HCT116 (cell line): ENCODE results near the gene KLHDC8B. TPM values are rescaled to one million over a fixed set of nuclear protein-coding genes. Genes with fewer than 3 reads are reported as not detected.

Experiments used
- ATAC-seq: fragments of 200-7000 bp; cut with Tn5 transposase; 2 replicates; pipeline ENCODE4 v1.9.1; 2020; ENCODE audit warnings: mild to moderate bottlenecking, moderate library complexity
- BruUV-seq: library from RNA; stranded (reverse); fragments of 400-500 nt; replicated peaks from 2 replicates; lab custom pipeline; 2021; lab: Mats Ljungman, UMichigan
- CTCF ChIA-PET: fragments of 300-600 bp; sonication (Branson Sonifier 250); formaldehyde crosslinking; loops from one replicate; lab custom pipeline; 2021; ENCODE audit warnings: antibody characterized with exemption; lab: Charles Lee
- POLR2A ChIA-PET: fragments of 300-600, 350-600 bp; sonication (Branson Sonifier 250); formaldehyde crosslinking; loops from one replicate; lab custom pipeline; 2021; ENCODE audit warnings: antibody characterized with exemption; lab: Charles Lee
- RAD21 ChIA-PET, 2 experiments: fragments of 300-600 bp; sonication (Branson Sonifier 250); formaldehyde crosslinking; loops; one replicate each; lab custom pipeline; 2023; ENCODE audit warnings: low total read pairs in 2 of 2; ENCODE audit not compliant: uncharacterized antibody in 2 of 2, unreplicated experiment in 2 of 2, low non-redundant PET in 1 of 2; lab: Charles Lee
- DNase-seq: peaks from one replicate; pipeline ENCODE4 v3.0.0-alpha.2; 2010; ENCODE audit warnings: low read depth, low spot score
- H2AFZ ChIP-seq: fragments of 200-600 bp; shearing (Covaris generic), sonication (generic); 2 replicates; pipeline ENCODE4 v1.6.1; 2017; ENCODE audit warnings: low read depth, mixed run types, mixed read lengths, antibody characterized with exemption, low read length; ENCODE audit not compliant: poor library complexity, severe bottlenecking
- H3K27ac ChIP-seq: 2 replicates; pipeline ENCODE4 v1.5.1; 2012; ENCODE audit warnings: low read depth, low read length
- H3K27me3 ChIP-seq: fragments of 200-600 bp; sonication (generic); 2 replicates; pipeline ENCODE4 v1.6.1; 2016; ENCODE audit warnings: mixed run types, low read length, mixed read lengths; ENCODE audit not compliant: insufficient read depth
- H3K36me3 ChIP-seq, 2 experiments: fragments of 200-500 bp in 1 of 2; fragments of 200-600 bp in 1 of 2; sonication (Bioruptor generic) in 1 of 2; sonication (generic) in 1 of 2; 2 replicates each; pipeline versions ENCODE4 v1.5.1 to v1.6.1; 2014 to 2016; ENCODE audit warnings: low read length in 2 of 2, inconsistent platforms in 1 of 2, mixed read lengths in 1 of 2, mixed run types in 1 of 2; ENCODE audit not compliant: insufficient read depth in 2 of 2, control insufficient read depth in 1 of 2
- H3K4me1 ChIP-seq, 2 experiments: fragments of 200-600 bp in 1 of 2; sonication (generic) in 1 of 2; 2 replicates each; pipeline versions ENCODE4 v1.5.1 to v1.6.1; 2012 to 2017; ENCODE audit warnings: low read length in 2 of 2, inconsistent platforms in 1 of 2, mild to moderate bottlenecking in 1 of 2, mixed read lengths in 1 of 2, mixed run types in 1 of 2, moderate library complexity in 1 of 2; ENCODE audit not compliant: insufficient read depth in 2 of 2, control insufficient read depth in 1 of 2
- H3K4me2 ChIP-seq: fragments of 200-600 bp; sonication (generic); 2 replicates; pipeline ENCODE4 v1.6.1; 2017; ENCODE audit warnings: mixed run types, low read length, mixed read lengths
- H3K4me3 ChIP-seq, 2 experiments: fragments of 200-600 bp in 1 of 2; sonication (generic) in 1 of 2; replicated peaks in 1 of 2; 2 replicates each; pipeline ENCODE4 v1.5.1; 2011 to 2016; ENCODE audit warnings: low read length in 2 of 2, control low read depth in 1 of 2, low read depth in 1 of 2, mild to moderate bottlenecking in 1 of 2, mixed read lengths in 1 of 2, mixed run types in 1 of 2
- H3K79me2 ChIP-seq: fragments of 200-600 bp; sonication (generic); 2 replicates; pipeline ENCODE4 v1.6.1; 2017; ENCODE audit warnings: mild to moderate bottlenecking, mixed run types, low read length, moderate library complexity, mixed read lengths; ENCODE audit not compliant: insufficient read depth
- H3K9ac ChIP-seq: fragments of 200-600 bp; sonication (generic); 2 replicates; pipeline ENCODE4 v1.6.1; 2016; ENCODE audit warnings: low read length, mixed read lengths
- H3K9me2 ChIP-seq: fragments of 200-600 bp; sonication (generic), shearing (Covaris generic); 2 replicates; pipeline ENCODE4 v1.6.1; 2017; ENCODE audit warnings: mixed run types, mild to moderate bottlenecking, moderate library complexity; ENCODE audit not compliant: insufficient read depth
- H3K9me3 ChIP-seq, 2 experiments: fragments of 200-500 bp in 1 of 2; fragments of 200-600 bp in 1 of 2; sonication (Bioruptor generic) in 1 of 2; sonication (generic) in 1 of 2; 2 replicates each; pipeline ENCODE4 v1.6.1; 2014 to 2017; ENCODE audit warnings: low read length in 2 of 2, mixed read lengths in 2 of 2, inconsistent platforms in 1 of 2, low read depth in 1 of 2, mild to moderate bottlenecking in 1 of 2, mixed run types in 1 of 2, moderate library complexity in 1 of 2; ENCODE audit not compliant: control insufficient read depth in 1 of 2, insufficient read depth in 1 of 2
- H4K20me1 ChIP-seq: fragments of 200-600 bp; sonication (generic), shearing (Covaris generic); 2 replicates; pipeline ENCODE4 v1.6.1; 2017; ENCODE audit warnings: mixed run types, mild to moderate bottlenecking, moderate library complexity; ENCODE audit not compliant: insufficient read depth
- ATF3 ChIP-seq: IDR thresholded peaks from 2 replicates; pipeline ENCODE4 v1.6.1; 2012
- CBX3 ChIP-seq: IDR thresholded peaks from 2 replicates; pipeline ENCODE4 v1.6.1; 2012; ENCODE audit warnings: low read depth
- CTCF ChIP-seq, 3 experiments: fragments of 200-600 bp in 1 of 3; sonication (generic) in 1 of 3; IDR thresholded peaks in 2 of 3; conservative IDR thresholded peaks in 1 of 3; 2 replicates each; pipeline ENCODE4 v1.5.1; 2012 to 2017; ENCODE audit warnings: low read depth in 2 of 3, low read length in 2 of 3, antibody characterized with exemption in 1 of 3, borderline replicate concordance in 1 of 3, control low read depth in 1 of 3, mild to moderate bottlenecking in 1 of 3, mixed read lengths in 1 of 3, mixed run types in 1 of 3, moderate library complexity in 1 of 3; ENCODE audit not compliant: insufficient read depth in 1 of 3
- ELF1 ChIP-seq: IDR thresholded peaks from 2 replicates; pipeline ENCODE4 v1.6.1; 2012; ENCODE audit warnings: low read depth, borderline replicate concordance
- EZH2 ChIP-seq: fragments of 200-600 bp; sonication (generic); IDR thresholded peaks from 2 replicates; pipeline ENCODE4 v1.6.1; 2017; ENCODE audit warnings: antibody characterized with exemption, mixed run types
- FOSL1 ChIP-seq: IDR thresholded peaks from 2 replicates; pipeline ENCODE4 v1.6.1; 2012; ENCODE audit warnings: low read depth
- MAX ChIP-seq: IDR thresholded peaks from 2 replicates; pipeline ENCODE4 v1.6.1; 2012
- POLR2AphosphoS5 ChIP-seq: IDR thresholded peaks from 2 replicates; pipeline ENCODE4 v1.6.1; 2011; ENCODE audit warnings: mild to moderate bottlenecking, low read depth, low read length, moderate library complexity
- RAD21 ChIP-seq: IDR thresholded peaks from 2 replicates; pipeline ENCODE4 v1.6.1; 2012; ENCODE audit warnings: low read depth, mild to moderate bottlenecking
- REST ChIP-seq: IDR thresholded peaks from 2 replicates; pipeline ENCODE4 v1.6.1; 2012; ENCODE audit warnings: low read depth
- SP1 ChIP-seq: IDR thresholded peaks from 2 replicates; pipeline ENCODE4 v1.6.1; 2012; ENCODE audit warnings: low read depth
- SRF ChIP-seq: IDR thresholded peaks from 2 replicates; pipeline ENCODE4 v1.6.1; 2012; ENCODE audit warnings: low read depth
- TCF7L2 ChIP-seq: IDR thresholded peaks from 2 replicates; pipeline ENCODE4 v1.7.0; 2011; ENCODE audit warnings: borderline replicate concordance, inconsistent platforms; ENCODE audit not compliant: insufficient read depth, insufficient read length; ENCODE audit errors: extremely low read depth
- YY1 ChIP-seq: IDR thresholded peaks from 2 replicates; pipeline ENCODE4 v1.6.1; 2011; ENCODE audit warnings: low read length, low read depth, moderate library complexity, mild to moderate bottlenecking; ENCODE audit not compliant: insufficient replicate concordance; ENCODE audit errors: extremely low read depth
- intact Hi-C: fragments of 100-400 bp; cut with micrococcal nuclease; formaldehyde crosslinking; loops from 2 replicates; pipeline ENCODE4 v1.10.0; 2022
- total RNA-seq: library from RNA; stranded (reverse); gene quantifications from one replicate; pipeline ENCODE4 v1.2.1, GENCODE V29; 2021; ENCODE audit not compliant: unreplicated experiment

KLHDC8B gene
- total RNA-seq, 1 experiment from 2014 or later: 10.4 TPM

- no peak overlapping the region for H3K4me2 ChIP-seq
- RAD21 ChIA-PET: no interaction called here
- H3K79me2 ChIP-seq: no peaks in the 10 kb centered on the region
- no peaks in the 10 kb centered on the region for H3K36me3 ChIP-seq
- DNase-seq (no peak), ATAC-seq (no peak)
- H2AFZ ChIP-seq: no peak overlapping the region
- no peaks in the 10 kb centered on the region for H3K9me3 ChIP-seq
- H3K9me2 ChIP-seq: no peaks in the 10 kb centered on the region
- intact Hi-C loops: loop anchor here (5.0 kb wide), 2 partner anchors 89 to 184 kb away; partner anchors contain the start of gene GPX1
- peaks cover 14 to 37% of the 10 kb centered on the region in 2 experiments; a peak in 3 of 4 replicates for H3K4me1 ChIP-seq
- TF ChIP-seq CBX3 (no peak), REST (no peak), SP1 (no peak), CTCF (IDR thresholded peaks at IDR 0.05 in 2 of 3, conservative IDR thresholded peaks at IDR 0.05 in 1 of 3; ENCODE audit: borderline replicate concordance in 1 of 3, insufficient read depth in 1 of 3, low read depth in 2 of 3, low read length in 2 of 3) (no peak), RAD21 (no peak), EZH2 (no peak), ELF1 (no peak), TCF7L2 (no peak), YY1 (no peak), FOSL1 (no peak), ATF3 (no peak), SRF (no peak), POLR2AphosphoS5 (no peak), MAX (no peak)
- H3K4me3 ChIP-seq: no peak overlapping the region
- CTCF ChIA-PET: no interaction called here
- H3K27ac ChIP-seq: no peak overlapping the region
- POLR2A ChIA-PET: no interaction called here
- no peak overlapping the region for H3K9ac ChIP-seq
- no peaks in the 10 kb centered on the region for H3K27me3 ChIP-seq
- no TSS peak for BruUV-seq
- no peaks in the 10 kb centered on the region for H4K20me1 ChIP-seq
Measured at GRCh38 chr3:49173792-49174170, 2.4 kb downstream of the KLHDC8B start.
